Neural progenitor cell (in vitro differentiated cells): ENCODE results near the gene TIAM2. TPM values are rescaled to one million over a fixed set of nuclear protein-coding genes. Genes with fewer than 3 reads are reported as not detected.

Experiments used
- DNase-seq: peaks from one replicate; pipeline ENCODE4 v3.0.0-alpha.2; 2016; ENCODE audit warnings: low spot score
- H2AFZ ChIP-seq: fragments of 200-600 bp; sonication (generic); replicated peaks from 2 replicates; pipeline ENCODE4 v1.6.1; 2016; ENCODE audit warnings: antibody characterized with exemption
- H3F3A ChIP-seq: fragments of 200-600 bp; sonication (generic); 2 replicates; pipeline ENCODE4 v1.6.1; 2016; ENCODE audit warnings: antibody characterized with exemption, low read depth
- H3K27ac ChIP-seq: fragments of 200-600 bp; sonication (generic); 2 replicates; pipeline ENCODE4 v1.5.1; 2016; ENCODE audit warnings: mild to moderate bottlenecking
- H3K27me3 ChIP-seq: fragments of 200-600 bp; sonication (generic); 2 replicates; pipeline ENCODE4 v1.6.1; 2016; ENCODE audit warnings: mild to moderate bottlenecking, moderate library complexity
- H3K36me3 ChIP-seq: fragments of 200-600 bp; sonication (generic); 2 replicates; pipeline ENCODE4 v1.5.1; 2016
- H3K4me1 ChIP-seq: fragments of 200-600 bp; sonication (generic); 2 replicates; pipeline ENCODE4 v1.6.1; 2016; ENCODE audit warnings: mixed run types
- H3K4me2 ChIP-seq: fragments of 200-600 bp; sonication (generic); 2 replicates; pipeline ENCODE4 v1.6.1; 2016
- H3K4me3 ChIP-seq: fragments of 200-600 bp; sonication (generic); 2 replicates; pipeline ENCODE4 v1.5.1; 2016
- H3K79me2 ChIP-seq: fragments of 200-600 bp; sonication (generic); 2 replicates; pipeline ENCODE4 v1.6.1; 2016; ENCODE audit warnings: low read depth
- H3K9ac ChIP-seq: fragments of 200-600 bp; sonication (generic); 2 replicates; pipeline ENCODE4 v1.6.1; 2016
- H3K9me3 ChIP-seq: fragments of 200-600 bp; sonication (generic); 2 replicates; pipeline ENCODE4 v1.5.1; 2016; ENCODE audit warnings: low read depth
- H4K20me1 ChIP-seq: fragments of 200-600 bp; sonication (generic); 2 replicates; pipeline ENCODE4 v1.6.1; 2016; ENCODE audit warnings: low read depth
- H3K27ac Mint-ChIP-seq: 3 replicates; pipeline ENCODE4 v1.8.0; 2021; ENCODE audit warnings: mixed read lengths
- H3K27me3 Mint-ChIP-seq: 2 replicates; pipeline ENCODE4 v1.8.0; 2022; ENCODE audit warnings: low read depth, mild to moderate bottlenecking, inconsistent platforms, moderate library complexity, mixed read lengths; ENCODE audit not compliant: insufficient read depth
- H3K36me3 Mint-ChIP-seq: 3 replicates; pipeline ENCODE4 v1.8.0; 2021; ENCODE audit warnings: mixed read lengths
- H3K4me1 Mint-ChIP-seq: 3 replicates; pipeline ENCODE4 v1.8.0; 2021; ENCODE audit warnings: mixed read lengths
- H3K4me3 Mint-ChIP-seq: 3 replicates; pipeline ENCODE4 v1.8.0; 2021; ENCODE audit warnings: mild to moderate bottlenecking, moderate library complexity, mixed read lengths
- H3K9me3 Mint-ChIP-seq: 3 replicates; pipeline ENCODE4 v1.8.0; 2020; ENCODE audit warnings: mixed read lengths
- EZH2 ChIP-seq: fragments of 200-600 bp; sonication (generic); IDR thresholded peaks from 2 replicates; pipeline ENCODE4 v1.6.1; 2017; ENCODE audit warnings: antibody characterized with exemption, mild to moderate bottlenecking, moderate library complexity
- EZH2phosphoT487 ChIP-seq: fragments of 200-600 bp; sonication (generic); IDR thresholded peaks from 2 replicates; pipeline ENCODE4 v1.6.1; 2017; ENCODE audit warnings: antibody characterized with exemption
- total RNA-seq: library from RNA; depleted of rRNA; stranded (reverse); fragments of >200 nt; gene quantifications from 2 replicates; pipeline ENCODE4 v1.2.3, GENCODE V29; 2015; ENCODE audit warnings: low replicate concordance
- TF ChIP-seq, protein P1 (sequence below): fragments of 200-600 bp; sonication (generic); IDR thresholded peaks from 2 replicates; pipeline ENCODE4 v1.5.1; 2017; ENCODE audit warnings: antibody characterized with exemption, mild to moderate bottlenecking

The TIAM2 gene
- total RNA-seq, 1 donor from 2014 or later: 22.8 TPM

DNA sequence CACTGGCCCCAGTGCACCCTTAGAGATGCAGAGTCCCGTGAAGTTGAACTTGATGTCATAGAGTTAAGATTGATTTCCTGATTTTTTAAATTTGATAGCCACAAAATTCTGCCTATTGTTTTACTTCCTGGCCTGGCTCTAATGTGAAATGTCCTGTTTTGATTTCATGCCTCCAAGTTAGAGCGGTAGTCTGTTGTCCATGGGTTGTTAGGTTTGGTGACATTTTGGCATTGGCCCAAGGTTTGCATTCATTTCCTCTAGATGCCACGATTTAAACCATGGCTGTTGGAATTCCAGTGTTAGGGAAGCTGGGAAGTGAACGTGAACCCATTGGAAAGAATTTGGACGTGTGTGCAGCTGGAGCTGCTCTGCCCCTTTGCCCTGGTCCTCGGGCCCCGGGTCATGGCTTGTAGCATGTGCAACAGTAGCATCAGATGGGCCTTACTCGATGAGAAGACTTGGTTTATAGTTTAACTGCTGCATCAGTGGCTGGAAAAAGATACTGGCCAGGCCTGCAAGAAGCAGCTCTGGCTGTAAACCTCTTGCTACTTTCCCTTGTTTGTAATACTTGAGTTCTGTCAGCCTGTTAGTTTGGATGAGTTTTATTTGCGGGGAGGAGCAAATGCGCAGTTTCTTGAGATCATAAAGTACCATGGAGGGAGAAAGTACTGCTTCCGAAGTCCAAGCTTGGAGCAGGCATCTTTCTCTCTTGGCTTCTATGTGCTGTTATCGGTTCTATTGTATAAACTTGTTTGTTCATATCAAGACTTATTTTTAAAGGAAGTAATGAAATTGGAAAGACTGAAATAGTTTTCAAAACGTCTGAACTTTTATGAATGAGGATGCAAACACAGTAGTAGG is 147.3 kb downstream of the TIAM2 start:
- Histone ChIP-seq H3K4me3 (no peak overlapping the region), H3K27me3 (no peaks in the 10 kb centered on the region), H4K20me1 (peaks cover 4% of the 10 kb centered on the region), H3K9ac (no peak overlapping the region), H3K9me3 (no peaks in the 10 kb centered on the region), H3K27ac (no peak overlapping the region), H3F3A (no peaks in the 10 kb centered on the region), H2AFZ (no peak overlapping the region), H3K36me3 (no peaks in the 10 kb centered on the region), H3K79me2 (no peaks in the 10 kb centered on the region), H3K4me1 (peaks cover 13% of the 10 kb centered on the region), H3K4me2 (no peak overlapping the region)
- Mint-ChIP-seq H3K27me3 (no peaks in the 10 kb centered on the region), H3K4me1 (peaks cover 28% of the 10 kb centered on the region), H3K4me3 (no peak overlapping the region), H3K9me3 (no peaks in the 10 kb centered on the region), H3K27ac (peak overlapping the region; percentile 65), H3K36me3 (peaks cover 15% of the 10 kb centered on the region)
- no peak for DNase-seq
- TF ChIP-seq EZH2: no peak
- TF ChIP-seq, protein P1, sequence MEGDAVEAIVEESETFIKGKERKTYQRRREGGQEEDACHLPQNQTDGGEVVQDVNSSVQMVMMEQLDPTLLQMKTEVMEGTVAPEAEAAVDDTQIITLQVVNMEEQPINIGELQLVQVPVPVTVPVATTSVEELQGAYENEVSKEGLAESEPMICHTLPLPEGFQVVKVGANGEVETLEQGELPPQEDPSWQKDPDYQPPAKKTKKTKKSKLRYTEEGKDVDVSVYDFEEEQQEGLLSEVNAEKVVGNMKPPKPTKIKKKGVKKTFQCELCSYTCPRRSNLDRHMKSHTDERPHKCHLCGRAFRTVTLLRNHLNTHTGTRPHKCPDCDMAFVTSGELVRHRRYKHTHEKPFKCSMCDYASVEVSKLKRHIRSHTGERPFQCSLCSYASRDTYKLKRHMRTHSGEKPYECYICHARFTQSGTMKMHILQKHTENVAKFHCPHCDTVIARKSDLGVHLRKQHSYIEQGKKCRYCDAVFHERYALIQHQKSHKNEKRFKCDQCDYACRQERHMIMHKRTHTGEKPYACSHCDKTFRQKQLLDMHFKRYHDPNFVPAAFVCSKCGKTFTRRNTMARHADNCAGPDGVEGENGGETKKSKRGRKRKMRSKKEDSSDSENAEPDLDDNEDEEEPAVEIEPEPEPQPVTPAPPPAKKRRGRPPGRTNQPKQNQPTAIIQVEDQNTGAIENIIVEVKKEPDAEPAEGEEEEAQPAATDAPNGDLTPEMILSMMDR: no peak
- no peak for TF ChIP-seq EZH2phosphoT487

DNA sequence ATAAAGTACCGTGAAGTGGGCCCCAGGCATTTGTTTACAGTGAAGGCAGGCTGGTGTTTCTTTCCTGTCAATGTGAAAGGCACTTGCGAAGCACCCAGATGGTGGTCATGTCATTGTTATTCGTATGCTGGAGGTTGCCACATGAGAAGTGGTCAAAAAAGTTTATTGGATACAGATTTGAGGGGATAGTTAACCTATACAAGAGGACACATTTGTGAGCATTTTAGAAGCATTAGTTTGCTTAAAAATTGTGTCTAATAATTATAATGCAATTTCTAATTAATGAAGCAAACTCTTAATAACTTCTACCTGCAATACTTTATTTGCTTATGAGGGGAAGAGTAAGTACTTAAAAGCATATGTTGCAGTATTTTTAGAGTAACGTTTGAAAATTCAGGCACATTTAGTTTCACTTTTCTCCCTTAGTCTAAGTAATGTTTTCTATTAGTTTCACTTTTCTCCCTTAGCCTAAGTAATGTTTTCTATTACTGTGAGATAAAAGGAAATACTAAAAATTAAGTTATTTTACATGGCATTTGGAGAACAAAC is 148.0 kb downstream of the TIAM2 start:
- no peak overlapping the region for H2AFZ ChIP-seq

DNA sequence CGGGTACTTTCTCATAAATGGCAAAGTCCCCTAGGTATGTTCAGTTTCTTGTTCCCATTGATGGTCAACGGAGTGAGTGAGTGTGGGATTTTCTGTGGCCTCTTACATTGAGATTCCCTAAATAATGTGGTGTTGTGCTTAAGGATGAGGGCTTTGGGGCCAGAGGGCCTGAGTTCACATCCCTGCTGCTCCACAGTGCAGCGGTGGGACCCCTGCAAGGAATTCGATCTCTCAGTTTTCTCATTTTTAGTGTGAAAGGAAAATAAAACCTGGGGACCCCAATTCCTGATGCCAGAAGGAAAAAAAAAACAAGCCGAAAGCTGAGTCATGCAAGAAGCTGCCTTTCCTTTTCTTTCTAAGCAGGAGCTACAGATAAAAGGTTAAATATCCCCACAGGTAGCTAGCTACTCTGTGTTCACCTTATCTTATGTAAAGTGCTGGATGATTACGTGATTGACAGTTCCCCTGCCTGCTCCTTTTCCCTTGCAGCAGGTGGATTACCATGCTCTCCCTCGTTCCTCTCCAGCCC is 148.5 kb downstream of the TIAM2 start:
- no peaks in the 10 kb centered on the region for H3K27me3 Mint-ChIP-seq
- H3K79me2 ChIP-seq: no peaks in the 10 kb centered on the region
- H3K9ac ChIP-seq: no peak overlapping the region
- H3K4me1 ChIP-seq: peaks cover 13% of the 10 kb centered on the region
- DNase-seq: peak; percentile 9
- no peaks in the 10 kb centered on the region for H3K27me3 ChIP-seq
- no peaks in the 10 kb centered on the region for H3K9me3 ChIP-seq
- H3K36me3 Mint-ChIP-seq: peaks cover 15% of the 10 kb centered on the region
- H3K9me3 Mint-ChIP-seq: no peaks in the 10 kb centered on the region
- no peak overlapping the region for H2AFZ ChIP-seq
- H3K4me3 ChIP-seq: no peak overlapping the region
- peaks cover 4% of the 10 kb centered on the region for H4K20me1 ChIP-seq
- no peaks in the 10 kb centered on the region for H3F3A ChIP-seq
- H3K27ac Mint-ChIP-seq: no peak overlapping the region
- peaks cover 35% of the 10 kb centered on the region for H3K4me1 Mint-ChIP-seq
- no peak overlapping the region for H3K4me3 Mint-ChIP-seq
- no peak overlapping the region for H3K27ac ChIP-seq
- TF ChIP-seq EZH2phosphoT487 (no peak), EZH2 (no peak)
- TF ChIP-seq, protein P1: no peak
- no peak overlapping the region for H3K4me2 ChIP-seq
- H3K36me3 ChIP-seq: no peaks in the 10 kb centered on the region

More for the DNA sequence above, 148.0 kb downstream of the TIAM2 start:
- Mint-ChIP-seq H3K36me3 (peaks cover 15% of the 10 kb centered on the region), H3K4me1 (peaks cover 29% of the 10 kb centered on the region), H3K9me3 (no peaks in the 10 kb centered on the region), H3K4me3 (no peak overlapping the region), H3K27me3 (no peaks in the 10 kb centered on the region), H3K27ac (no peak overlapping the region)
- Histone ChIP-seq H3K9ac (no peak overlapping the region), H3K9me3 (no peaks in the 10 kb centered on the region), H3K27me3 (no peaks in the 10 kb centered on the region), H4K20me1 (peaks cover 4% of the 10 kb centered on the region), H3K4me1 (peaks cover 13% of the 10 kb centered on the region), H3K4me3 (no peak overlapping the region), H3K27ac (no peak overlapping the region), H3K36me3 (no peaks in the 10 kb centered on the region), H3K79me2 (no peaks in the 10 kb centered on the region), H3K4me2 (no peak overlapping the region), H3F3A (no peaks in the 10 kb centered on the region)
- DNase-seq: no peak
- TF ChIP-seq EZH2: no peak
- no peak for TF ChIP-seq EZH2phosphoT487
- TF ChIP-seq, protein P1: no peak
